Gastrocnemius medialis (tissue), 4 donors: Measurements from ENCODE around the gene FAAH. TPM values are rescaled to one million over a fixed set of nuclear protein-coding genes. Genes with fewer than 3 reads are reported as not detected.

Experiments used
- ATAC-seq, 2 donors: fragments of 150-250 bp; one replicate each; pipeline ENCODE4 v1.9.1; 2016
- DNase-seq, 2 donors: peaks; one replicate each; pipeline ENCODE4 v3.0.0-alpha.2; 2019
- H3K27ac ChIP-seq, 4 donors: fragments of 200-600 bp; sonication (generic); 1 replicate in 1 of 4; 2 replicates in 3 of 4; pipeline ENCODE4 v1.5.1; 2016 to 2018; ENCODE audit warnings: mild to moderate bottlenecking in 2 of 4, moderate library complexity in 1 of 4
- H3K27me3 ChIP-seq, 3 donors: fragments of 200-600 bp; sonication (generic) in 2 of 3; 1 replicate in 1 of 3; 2 replicates in 2 of 3; pipeline versions ENCODE4 v1.5.1 to v1.6.0; 2016 to 2019; ENCODE audit warnings: mild to moderate bottlenecking in 1 of 3, moderate library complexity in 1 of 3
- H3K36me3 ChIP-seq, 2 donors: fragments of 200-600 bp; sonication (generic) in 1 of 2; one replicate each; pipeline ENCODE4 v1.5.1; 2017 to 2018
- H3K4me1 ChIP-seq, 2 donors: fragments of 200-600 bp; sonication (generic) in 1 of 2; one replicate each; pipeline ENCODE4 v1.5.1; 2016 to 2017; ENCODE audit warnings: mild to moderate bottlenecking in 2 of 2
- H3K4me3 ChIP-seq, 4 donors: fragments of 200-600 bp; sonication (generic) in 3 of 4; 1 replicate in 1 of 4; 2 replicates in 3 of 4; pipeline ENCODE4 v1.5.1; 2016 to 2019; ENCODE audit warnings: mild to moderate bottlenecking in 2 of 4
- H3K9me3 ChIP-seq, 3 donors: fragments of 200-600 bp; sonication (generic) in 2 of 3; 1 replicate in 1 of 3; 2 replicates in 2 of 3; pipeline ENCODE4 v1.5.1; 2016 to 2019
- CTCF ChIP-seq, 5 experiments: fragments of 450-650 bp in 3 of 5; fragments of 200-600 bp in 2 of 5; sonication (generic) in 2 of 5; IDR thresholded peaks in 4 of 5; conservative IDR thresholded peaks in 1 of 5; 1 replicate in 4 of 5; 2 replicates in 1 of 5; pipeline ENCODE4 v1.5.1; 2016 to 2019; ENCODE audit warnings: antibody characterized with exemption in 5 of 5, mild to moderate bottlenecking in 3 of 5, moderate library complexity in 3 of 5
- POLR2A ChIP-seq, 2 donors: fragments of 450-650 bp; IDR thresholded peaks; one replicate each; pipeline ENCODE4 v1.6.1; 2017; ENCODE audit warnings: antibody characterized with exemption in 2 of 2, mild to moderate bottlenecking in 2 of 2, moderate library complexity in 2 of 2
- in situ Hi-C, 4 donors: fragments of 200-750 bp; cut with MboI; loops; one replicate each; pipeline versions ENCODE4 v1.15.0 to v1.8.0; 2017; ENCODE audit warnings: low sequenced_read_pairs in 4 of 4
- intact Hi-C: fragments of 100-400 bp; cut with DNase I; formaldehyde crosslinking; loops from one replicate; pipeline ENCODE4 v1.15.1; 2023; ENCODE audit warnings: low total_unique reads
- total RNA-seq, 4 donors: library from RNA; depleted of rRNA; stranded (reverse); fragments of >200 nt; gene quantifications; one replicate each; pipeline versions ENCODE4 v1.1.0 to v1.2.3, GENCODE V29; 2016

FAAH gene
- total RNA-seq, 4 donors from 2014 or later = 5.2 to 15.6 (median 7.3) TPM

- no peaks in the 10 kb centered on the region for H3K36me3 ChIP-seq
- in situ Hi-C loops (loop anchor here in 1 of 4 donors (25.0 kb wide), 1 partner anchor 324 kb away; no protein-coding TSS in a partner anchor), intact Hi-C loops (no loop called here)
- TF ChIP-seq CTCF (IDR thresholded peaks at IDR 0.05 in 4 of 5, conservative IDR thresholded peaks at IDR 0.05 in 1 of 5) (peak in 1 of 5 experiments; percentile 14), POLR2A (IDR thresholded peaks at IDR 0.05) (no peak)
- no peaks in the 10 kb centered on the region for H3K4me1 ChIP-seq
- H3K27ac ChIP-seq = no peak overlapping the region
- H3K4me3 ChIP-seq = no peak overlapping the region
- no peaks in the 10 kb centered on the region for H3K9me3 ChIP-seq
- no peak for ATAC-seq
- H3K27me3 ChIP-seq = no peaks in the 10 kb centered on the region
- no peak for DNase-seq
These were observed 19.5 kb downstream of the FAAH start for GRCh38 chr1:46413596-46413985.

GRCh38 chr1:46415514-46415913 is 21.4 kb downstream of the FAAH start:
- no peaks in the 10 kb centered on the region for H3K36me3 ChIP-seq
- DNase-seq = no peak
- no peaks in the 10 kb centered on the region for H3K4me1 ChIP-seq
- no peak for ATAC-seq
- in situ Hi-C loops (loop anchor here in 1 of 4 donors (25.0 kb wide), 1 partner anchor 322 kb away; no protein-coding TSS in a partner anchor), intact Hi-C loops (no loop called here)
- no peaks in the 10 kb centered on the region for H3K9me3 ChIP-seq
- H3K27ac ChIP-seq = no peak overlapping the region
- TF ChIP-seq POLR2A (IDR thresholded peaks at IDR 0.05) = no peak
- TF ChIP-seq CTCF (IDR thresholded peaks at IDR 0.05 in 4 of 5, conservative IDR thresholded peaks at IDR 0.05 in 1 of 5) = no peak
- H3K27me3 ChIP-seq = no peaks in the 10 kb centered on the region
- H3K4me3 ChIP-seq = no peak overlapping the region

GRCh38 chr1:46418976-46419375 is 24.9 kb downstream of the FAAH start:
- Histone ChIP-seq H3K27me3 (no peaks in the 10 kb centered on the region), H3K27ac (no peak overlapping the region), H3K9me3 (no peaks in the 10 kb centered on the region), H3K36me3 (no peaks in the 10 kb centered on the region), H3K4me3 (no peak overlapping the region), H3K4me1 (no peaks in the 10 kb centered on the region)
- TF ChIP-seq CTCF (IDR thresholded peaks at IDR 0.05 in 4 of 5, conservative IDR thresholded peaks at IDR 0.05 in 1 of 5) (no peak), POLR2A (IDR thresholded peaks at IDR 0.05) (no peak)
- ATAC-seq (no peak), DNase-seq (no peak)
- intact Hi-C loops (no loop called here), in situ Hi-C loops (loop anchor here in 1 of 4 donors (25.0 kb wide), 1 partner anchor 318 kb away; no protein-coding TSS in a partner anchor)

- H3K36me3 ChIP-seq = no peaks in the 10 kb centered on the region
- no peak overlapping the region for H3K4me3 ChIP-seq
- no peaks in the 10 kb centered on the region for H3K9me3 ChIP-seq
- TF ChIP-seq CTCF (IDR thresholded peaks at IDR 0.05 in 4 of 5, conservative IDR thresholded peaks at IDR 0.05 in 1 of 5) (no peak), POLR2A (IDR thresholded peaks at IDR 0.05) (no peak)
- H3K27ac ChIP-seq = no peak overlapping the region
- ATAC-seq (no peak), DNase-seq (no peak)
- in situ Hi-C loops (loop anchor here in 1 of 4 donors (25.0 kb wide), 1 partner anchor 317 kb away; no protein-coding TSS in a partner anchor), intact Hi-C loops (no loop called here)
- H3K27me3 ChIP-seq = peaks cover 0 to 7% (median 5%) of the 10 kb centered on the region in 3 donors
- H3K4me1 ChIP-seq = no peaks in the 10 kb centered on the region
These were observed 26.4 kb downstream of the FAAH start for GRCh38 chr1:46420533-46420915.

- in situ Hi-C loops (loop anchor here in 1 of 4 donors (25.0 kb wide), 1 partner anchor 316 kb away; no protein-coding TSS in a partner anchor), intact Hi-C loops (no loop called here)
- H3K4me3 ChIP-seq = no peak overlapping the region
- no peak overlapping the region for H3K27ac ChIP-seq
- peaks cover 0 to 7% (median 5%) of the 10 kb centered on the region in 3 donors for H3K27me3 ChIP-seq
- H3K36me3 ChIP-seq = no peaks in the 10 kb centered on the region
- H3K9me3 ChIP-seq = no peaks in the 10 kb centered on the region
- TF ChIP-seq POLR2A (IDR thresholded peaks at IDR 0.05) (no peak), CTCF (IDR thresholded peaks at IDR 0.05 in 4 of 5, conservative IDR thresholded peaks at IDR 0.05 in 1 of 5) (no peak)
- DNase-seq (no peak), ATAC-seq (no peak)
- no peaks in the 10 kb centered on the region for H3K4me1 ChIP-seq
These were observed 27.6 kb downstream of the FAAH start for GRCh38 chr1:46421739-46422138.
